Uterus (tissue), 2 donors: ENCODE data around the gene CEACAM21.

Experiments used
- CTCF ChIP-seq, 4 experiments: fragments of 200-600 bp in 2 of 4; fragments of 450-650 bp in 2 of 4; sonication (generic) in 2 of 4; IDR thresholded peaks; one replicate each; pipeline ENCODE4 v1.5.1; 2016 to 2019; ENCODE audit warnings: antibody characterized with exemption in 4 of 4, mild to moderate bottlenecking in 2 of 4, moderate library complexity in 1 of 4
- POLR2A ChIP-seq, 2 donors: fragments of 450-650 bp; IDR thresholded peaks; one replicate each; pipeline ENCODE4 v1.6.1; 2016; ENCODE audit warnings: antibody characterized with exemption in 2 of 2, mild to moderate bottlenecking in 1 of 2, moderate library complexity in 1 of 2

- no peak for TF ChIP-seq CTCF (IDR thresholded peaks at IDR 0.05)
- TF ChIP-seq POLR2A (IDR thresholded peaks at IDR 0.05): no peak
Measured at GRCh38 chr19:41533671-41534215, 42.2 kb upstream of the CEACAM21 start.
